Neuronal stem cell (in vitro differentiated cells): ENCODE data around the gene MACROD1.

Source experiments
- DNase-seq: peaks from one replicate; pipeline ENCODE4 v3.0.0-alpha.2; 2013; ENCODE audit warnings: low spot score
- H2AFZ ChIP-seq: one replicate; pipeline ENCODE4 v1.6.1; 2013; ENCODE audit warnings: mild to moderate bottlenecking, low read length, inconsistent platforms
- H2AK5ac ChIP-seq: 2 replicates; pipeline ENCODE4 v1.6.1; 2013; ENCODE audit warnings: low read depth, mild to moderate bottlenecking, inconsistent platforms, low read length, moderate library complexity, mixed read lengths
- H2BK120ac ChIP-seq: 2 replicates; pipeline ENCODE4 v1.6.1; 2013; ENCODE audit warnings: low read depth, mild to moderate bottlenecking, inconsistent platforms, low read length, moderate library complexity, mixed read lengths
- H2BK12ac ChIP-seq: one replicate; pipeline ENCODE4 v1.6.1; 2013; ENCODE audit warnings: low read length, inconsistent platforms
- H2BK15ac ChIP-seq: 2 replicates; pipeline ENCODE4 v1.6.1; 2013; ENCODE audit warnings: mild to moderate bottlenecking, low read length, inconsistent platforms, mixed read lengths
- H2BK5ac ChIP-seq: one replicate; pipeline ENCODE4 v1.6.1; 2013; ENCODE audit warnings: inconsistent platforms, mild to moderate bottlenecking, low read length, moderate library complexity
- H3K14ac ChIP-seq: one replicate; pipeline ENCODE4 v1.6.1; 2013; ENCODE audit warnings: low read length, inconsistent platforms
- H3K18ac ChIP-seq: 2 replicates; pipeline ENCODE4 v1.6.1; 2013; ENCODE audit warnings: low read length, inconsistent platforms
- H3K23ac ChIP-seq: 2 replicates; pipeline ENCODE4 v1.6.1; 2013; ENCODE audit warnings: low read depth, mild to moderate bottlenecking, mixed read lengths, low read length, inconsistent platforms; ENCODE audit not compliant: poor library complexity
- H3K27ac ChIP-seq: replicated peaks from 3 replicates; pipeline ENCODE4 v1.5.1; 2013; ENCODE audit warnings: low read length, inconsistent platforms
- H3K27me3 ChIP-seq, 3 experiments: 2 replicates each; pipeline ENCODE4 v1.6.1; 2013; ENCODE audit warnings: low read length in 3 of 3, mild to moderate bottlenecking in 2 of 3, inconsistent platforms in 1 of 3, low read depth in 1 of 3, mixed read lengths in 1 of 3, moderate library complexity in 1 of 3; ENCODE audit not compliant: control insufficient read depth in 3 of 3, insufficient read depth in 3 of 3
- H3K36me3 ChIP-seq, 2 donors: replicated peaks in 1 of 2; 2 replicates each; pipeline ENCODE4 v1.6.1; 2013; ENCODE audit warnings: low read length in 2 of 2; ENCODE audit not compliant: control insufficient read depth in 2 of 2, insufficient read depth in 2 of 2
- H3K4ac ChIP-seq: 2 replicates; pipeline ENCODE4 v1.6.1; 2013; ENCODE audit warnings: inconsistent platforms, mild to moderate bottlenecking, low read length, moderate library complexity
- H3K4me1 ChIP-seq, 2 donors: 1 replicate in 1 of 2; 2 replicates in 1 of 2; pipeline ENCODE4 v1.6.1; 2013; ENCODE audit warnings: low read length in 2 of 2, low read depth in 1 of 2; ENCODE audit not compliant: control insufficient read depth in 2 of 2, insufficient read depth in 1 of 2
- H3K4me2 ChIP-seq: one replicate; pipeline ENCODE4 v1.6.1; 2013; ENCODE audit warnings: mild to moderate bottlenecking, low read length, inconsistent platforms; ENCODE audit not compliant: insufficient read depth, poor library complexity, severe bottlenecking
- H3K4me3 ChIP-seq, 2 donors: 2 replicates each; pipeline ENCODE4 v1.5.1; 2013; ENCODE audit warnings: low read length in 2 of 2, mild to moderate bottlenecking in 2 of 2, inconsistent platforms in 1 of 2, moderate library complexity in 1 of 2
- H3K79me1 ChIP-seq: one replicate; pipeline ENCODE4 v1.6.1; 2013; ENCODE audit warnings: low read depth, mild to moderate bottlenecking, inconsistent platforms, low read length, moderate library complexity
- H3K9ac ChIP-seq: one replicate; pipeline ENCODE4 v1.6.1; 2013; ENCODE audit warnings: mild to moderate bottlenecking, low read depth, low read length, inconsistent platforms; ENCODE audit not compliant: poor library complexity
- H3K9me3 ChIP-seq, 2 donors: replicated peaks in 1 of 2; 2 replicates each; pipeline versions ENCODE3 to v1.6.1; 2013; ENCODE audit warnings: low read length in 2 of 2, mild to moderate bottlenecking in 2 of 2, inconsistent platforms in 1 of 2, low read depth in 1 of 2, mixed read lengths in 1 of 2, moderate library complexity in 1 of 2; ENCODE audit not compliant: control insufficient read depth in 2 of 2, insufficient read depth in 1 of 2
- H4K8ac ChIP-seq: one replicate; pipeline ENCODE4 v1.6.1; 2013; ENCODE audit warnings: low read depth, mild to moderate bottlenecking, inconsistent platforms, low read length, moderate library complexity
- H4K91ac ChIP-seq: one replicate; pipeline ENCODE4 v1.6.1; 2013; ENCODE audit warnings: low read length, low read depth, mild to moderate bottlenecking, inconsistent platforms; ENCODE audit not compliant: poor library complexity
- WGBS, 2 donors: extraction: QIAGEN DNeasy Blood & Tissue Kit; methylation state at CpG; one replicate each; pipeline ENCODE4 v1.1.7; 2013; ENCODE audit warnings: missing lambda C conversion rate in 2 of 2, mixed read lengths in 1 of 2; ENCODE audit not compliant: insufficient read length in 2 of 2, insufficient replicate concordance in 1 of 2; ENCODE audit errors: extremely low coverage in 2 of 2; 5-methylcytosine and 5-hydroxymethylcytosine counted together

Gene MACROD1

DNA sequence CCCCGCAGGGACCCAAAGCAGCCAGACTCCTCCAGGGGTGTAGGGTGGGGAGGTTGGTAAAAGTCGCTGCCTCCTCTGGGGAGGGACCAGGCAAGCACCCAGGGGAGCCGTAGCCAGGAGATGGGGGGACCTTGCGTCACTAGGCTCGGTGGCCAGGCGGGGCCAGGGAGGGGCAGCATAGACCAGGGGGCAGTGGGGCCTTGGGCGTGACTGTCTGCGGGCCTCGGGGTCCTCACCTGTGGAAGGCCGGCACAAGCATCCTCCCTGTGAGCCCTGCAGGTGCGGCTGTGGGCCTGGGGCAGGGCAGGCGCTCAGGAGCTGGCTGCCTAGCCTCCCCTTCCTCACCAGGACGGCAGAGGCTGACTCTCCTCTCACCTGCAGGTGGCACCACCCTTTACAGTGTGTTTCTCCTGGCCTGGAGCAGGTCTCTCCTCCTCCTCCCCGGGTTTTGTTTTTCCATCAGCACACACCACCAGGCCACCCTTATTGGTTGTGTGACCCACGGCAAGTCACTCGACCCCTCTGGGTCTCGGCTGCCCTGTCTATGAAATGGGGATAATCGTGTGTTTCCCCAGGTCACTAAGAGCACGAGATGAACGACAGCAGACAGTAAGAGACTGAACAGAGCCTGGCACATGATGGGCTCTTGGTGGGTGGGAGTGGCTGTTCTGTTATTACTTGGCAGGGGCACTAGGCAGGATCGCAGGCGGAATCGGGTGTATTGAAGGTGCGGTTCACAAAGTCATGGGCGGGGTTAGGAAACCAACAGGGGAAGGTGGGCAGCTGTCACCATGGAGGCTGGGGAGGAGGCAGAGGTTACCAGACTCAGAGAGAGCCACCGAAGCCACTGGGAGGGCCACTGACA lies 77.5 kb downstream of the MACROD1 start:
- no CpG with 5 or more reads among the region's 26 CpGs for WGBS, 2 donors
- Histone ChIP-seq H3K4me3 (no peak overlapping the region), H2AFZ (no peak overlapping the region), H2BK5ac (peak overlapping the region; percentile 68), H3K4me1 (peaks cover 39 to 53% of the 10 kb centered on the region in 2 donors), H3K27me3 (peaks cover 0 to 8% (median 0%) of the 10 kb centered on the region in 3 experiments), H3K79me1 (peaks cover 2% of the 10 kb centered on the region), H3K4ac (no peak overlapping the region), H3K4me2 (no peak overlapping the region), H4K91ac (no peak overlapping the region), H3K14ac (no peak overlapping the region), H3K36me3 (no peaks in the 10 kb centered on the region), H2AK5ac (peak overlapping the region; percentile 97), H3K9me3 (no peaks in the 10 kb centered on the region), H3K27ac (no peak overlapping the region), H3K18ac (peak overlapping the region; percentile 72), H2BK12ac (no peak overlapping the region), H2BK15ac (peak overlapping the region; percentile 84), H2BK120ac (no peak overlapping the region), H3K9ac (peak overlapping the region; percentile 33), H3K23ac (peak overlapping the region; percentile 40), H4K8ac (no peak overlapping the region)
- no peak for DNase-seq

DNA sequence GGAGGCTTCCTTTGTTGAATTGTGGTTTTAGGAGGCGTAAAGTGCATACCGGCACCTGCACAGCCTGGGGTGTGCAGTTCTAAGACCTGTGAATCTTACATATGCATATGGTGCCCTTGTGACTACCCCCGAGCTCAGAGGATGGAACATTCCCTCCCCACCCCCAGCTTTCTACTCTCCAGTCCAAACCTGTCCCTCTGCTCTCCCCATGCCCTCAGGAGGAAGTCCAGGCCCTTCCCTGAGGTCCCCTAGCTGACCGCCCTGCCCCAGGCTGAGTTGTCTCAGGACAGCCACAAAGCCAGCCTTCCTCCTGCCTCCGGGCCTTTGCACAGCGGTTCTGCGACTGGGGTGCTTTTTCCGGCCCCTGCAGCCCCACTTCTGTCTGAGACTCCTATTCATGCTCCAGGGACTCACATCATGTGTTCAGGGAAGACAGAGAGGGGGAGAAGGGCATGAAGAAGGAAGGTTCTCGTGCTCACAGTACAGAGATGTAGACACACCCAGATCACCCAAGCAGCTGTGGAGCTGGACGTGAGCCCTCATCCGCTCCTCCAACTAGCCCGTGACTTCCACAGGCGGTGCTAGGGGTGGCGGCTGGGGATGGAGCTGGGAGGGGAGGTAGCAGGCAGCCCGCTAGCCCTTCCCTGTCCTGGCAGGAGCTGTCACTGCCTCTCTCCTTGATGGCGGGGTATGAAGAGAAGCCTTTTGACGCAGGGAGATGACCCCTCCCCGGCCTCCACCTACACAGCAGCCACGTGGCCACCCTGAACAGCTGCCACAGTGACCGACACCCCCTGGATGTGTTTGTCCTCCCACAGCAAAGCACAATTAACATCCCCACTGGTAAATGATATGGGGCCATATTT lies 79.4 kb downstream of the MACROD1 start:
- no peak for DNase-seq
- H3K4me3 ChIP-seq = no peak overlapping the region
- no peak overlapping the region for H3K9ac ChIP-seq
- H2AK5ac ChIP-seq = peak overlapping the region; percentile 24
- H4K8ac ChIP-seq = no peak overlapping the region
- H3K4me1 ChIP-seq = peaks cover 24 to 34% of the 10 kb centered on the region in 2 donors
- no peak overlapping the region for H2BK12ac ChIP-seq
- no peak overlapping the region for H2BK15ac ChIP-seq
- H2BK5ac ChIP-seq = no peak overlapping the region
- WGBS, 2 donors = no CpG with 5 or more reads among the region's 20 CpGs
- H3K23ac ChIP-seq = no peak overlapping the region
- no peak overlapping the region for H3K18ac ChIP-seq
- peaks cover 0 to 8% (median 2%) of the 10 kb centered on the region in 3 experiments for H3K27me3 ChIP-seq
- H4K91ac ChIP-seq = no peak overlapping the region
- H3K79me1 ChIP-seq = no peaks in the 10 kb centered on the region
- H3K4ac ChIP-seq = no peak overlapping the region
- no peaks in the 10 kb centered on the region for H3K9me3 ChIP-seq
- no peak overlapping the region for H3K27ac ChIP-seq
- no peak overlapping the region for H2BK120ac ChIP-seq
- H2AFZ ChIP-seq = no peak overlapping the region
- H3K4me2 ChIP-seq = no peak overlapping the region
- H3K36me3 ChIP-seq = no peaks in the 10 kb centered on the region
- H3K14ac ChIP-seq = no peak overlapping the region

DNA sequence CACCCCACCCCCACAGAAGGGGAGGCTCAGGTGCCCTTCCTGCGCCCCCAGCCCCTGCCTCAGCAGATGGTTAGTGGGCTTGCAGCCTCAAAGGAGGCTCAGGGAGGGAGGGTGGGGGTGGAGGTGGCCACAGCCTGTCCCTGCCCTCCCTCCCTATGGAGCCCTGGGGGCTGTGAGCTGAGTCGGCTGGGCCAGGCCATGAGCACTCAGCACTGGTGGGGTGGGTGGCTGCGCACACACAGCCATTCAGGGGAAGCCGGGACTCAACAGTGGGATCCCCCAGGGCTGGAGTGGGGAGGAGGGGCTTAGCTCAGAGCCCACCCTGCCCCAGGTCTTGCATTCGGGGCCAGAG lies 80.0 kb downstream of the MACROD1 start:
- no peak overlapping the region for H2BK12ac ChIP-seq
- H3K9me3 ChIP-seq = no peaks in the 10 kb centered on the region
- H3K18ac ChIP-seq = no peak overlapping the region
- WGBS, 2 donors = no CpG with 5 or more reads among the region's 5 CpGs
- no peak overlapping the region for H3K4me2 ChIP-seq
- no peaks in the 10 kb centered on the region for H3K79me1 ChIP-seq
- no peak overlapping the region for H3K23ac ChIP-seq
- no peak overlapping the region for H2BK15ac ChIP-seq
- H3K14ac ChIP-seq = no peak overlapping the region
- no peak overlapping the region for H4K91ac ChIP-seq
- no peak overlapping the region for H2AFZ ChIP-seq
- H3K4me3 ChIP-seq = no peak overlapping the region
- H3K4me1 ChIP-seq = peaks cover 18 to 28% of the 10 kb centered on the region in 2 donors
- H3K4ac ChIP-seq = no peak overlapping the region
- no peak overlapping the region for H4K8ac ChIP-seq
- H2BK120ac ChIP-seq = peak overlapping the region; percentile 5
- peak overlapping the region; percentile 24 for H2AK5ac ChIP-seq
- H2BK5ac ChIP-seq = no peak overlapping the region
- no peak overlapping the region for H3K9ac ChIP-seq
- DNase-seq = no peak
- no peaks in the 10 kb centered on the region for H3K36me3 ChIP-seq
- H3K27me3 ChIP-seq = peaks cover 0 to 8% (median 2%) of the 10 kb centered on the region in 3 experiments
- no peak overlapping the region for H3K27ac ChIP-seq
